Measurements from ENCODE around the gene DNAJC1.

- TF ChIP-seq, protein P1, sequence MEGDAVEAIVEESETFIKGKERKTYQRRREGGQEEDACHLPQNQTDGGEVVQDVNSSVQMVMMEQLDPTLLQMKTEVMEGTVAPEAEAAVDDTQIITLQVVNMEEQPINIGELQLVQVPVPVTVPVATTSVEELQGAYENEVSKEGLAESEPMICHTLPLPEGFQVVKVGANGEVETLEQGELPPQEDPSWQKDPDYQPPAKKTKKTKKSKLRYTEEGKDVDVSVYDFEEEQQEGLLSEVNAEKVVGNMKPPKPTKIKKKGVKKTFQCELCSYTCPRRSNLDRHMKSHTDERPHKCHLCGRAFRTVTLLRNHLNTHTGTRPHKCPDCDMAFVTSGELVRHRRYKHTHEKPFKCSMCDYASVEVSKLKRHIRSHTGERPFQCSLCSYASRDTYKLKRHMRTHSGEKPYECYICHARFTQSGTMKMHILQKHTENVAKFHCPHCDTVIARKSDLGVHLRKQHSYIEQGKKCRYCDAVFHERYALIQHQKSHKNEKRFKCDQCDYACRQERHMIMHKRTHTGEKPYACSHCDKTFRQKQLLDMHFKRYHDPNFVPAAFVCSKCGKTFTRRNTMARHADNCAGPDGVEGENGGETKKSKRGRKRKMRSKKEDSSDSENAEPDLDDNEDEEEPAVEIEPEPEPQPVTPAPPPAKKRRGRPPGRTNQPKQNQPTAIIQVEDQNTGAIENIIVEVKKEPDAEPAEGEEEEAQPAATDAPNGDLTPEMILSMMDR (IDR thresholded peaks at IDR 0.05) = no peak
- no peak for TF ChIP-seq POLR2A (IDR thresholded peaks at IDR 0.05)
These were observed 245.3 kb downstream of the DNAJC1 start for GRCh38 chr10:21758239-21758638.
